Heart left ventricle (tissue), 16 donors: ENCODE data around the gene LMF2. TPM values are rescaled to one million over a fixed set of nuclear protein-coding genes. Genes with fewer than 3 reads are reported as not detected.

Experiments used
- ATAC-seq, 4 donors: fragments of 200-7000 bp; cut with Tn5 transposase; one replicate each; pipeline ENCODE4 v1.9.1; 2020 to 2022; ENCODE audit warnings: moderate library complexity in 4 of 4, mild to moderate bottlenecking in 3 of 4, moderate number of reproducible peaks in 1 of 4
- DNase-seq, 5 donors: peaks; one replicate each; pipeline ENCODE4 v3.0.0-alpha.2; 2020
- H3K27ac ChIP-seq, 12 donors: fragments of 200-600 bp; sonication (generic) in 4 of 12; one replicate each; pipeline versions ENCODE4 v1.5.0 to v1.8.0; 2016 to 2022; ENCODE audit warnings: mild to moderate bottlenecking in 2 of 12
- H3K27me3 ChIP-seq, 9 donors: fragments of 200-600 bp; sonication (generic) in 2 of 9; one replicate each; pipeline versions ENCODE4 v1.5.1 to v1.8.0; 2016 to 2022; ENCODE audit warnings: mild to moderate bottlenecking in 3 of 9
- H3K36me3 ChIP-seq, 9 donors: fragments of 200-600 bp; sonication (generic) in 2 of 9; one replicate each; pipeline versions ENCODE4 v1.5.0 to v1.8.0; 2018 to 2022; ENCODE audit warnings: mild to moderate bottlenecking in 2 of 9
- H3K4me1 ChIP-seq, 12 donors: fragments of 200-600 bp; sonication (generic) in 4 of 12; one replicate each; pipeline versions ENCODE4 v1.5.0 to v1.8.0; 2016 to 2022; ENCODE audit warnings: mild to moderate bottlenecking in 3 of 12
- H3K4me3 ChIP-seq, 12 donors: fragments of 200-600 bp; sonication (generic) in 4 of 12; one replicate each; pipeline versions ENCODE4 v1.5.0 to v1.8.0; 2017 to 2022; ENCODE audit warnings: mild to moderate bottlenecking in 9 of 12, moderate library complexity in 4 of 12
- H3K9me3 ChIP-seq, 12 donors: fragments of 200-600 bp; sonication (generic) in 4 of 12; one replicate each; pipeline versions ENCODE4 v1.5.0 to v1.8.0; 2016 to 2022; ENCODE audit warnings: mild to moderate bottlenecking in 1 of 12
- POLR2A ChIP-seq, 2 donors: fragments of 450-650 bp; IDR thresholded peaks; one replicate each; pipeline ENCODE4 v1.6.1; 2017; ENCODE audit warnings: antibody characterized with exemption in 2 of 2, mild to moderate bottlenecking in 2 of 2, moderate library complexity in 2 of 2
- WGBS, 4 donors: extraction: QIAGEN DNeasy Blood & Tissue Kit in 2 of 4; methylation state at CpG; one replicate each; pipeline versions ENCODE4 v1.1.5 to v1.1.7; 2013 to 2018; 5-methylcytosine and 5-hydroxymethylcytosine counted together
- intact Hi-C, 10 donors: fragments of 100-400 bp; cut with DNase I; formaldehyde crosslinking; loops; one replicate each; pipeline versions ENCODE4 v1.11.1 to v1.14.2; 2022
- polyA plus RNA-seq, 2 donors: library from polyadenylated mRNA; stranded (reverse); fragments of 200-250 nt; gene quantifications; one replicate each; pipeline ENCODE4 v1.2.3, GENCODE V29; 2013
- total RNA-seq, 9 donors: library from RNA; depleted of rRNA in 2 of 9; stranded (reverse); fragments of >200 nt in 2 of 9; fragmentation: NEBNext Ultra II Directional in 3 of 9; extraction: Animal tissue kit (Norgen Biotek cat#: 25700) in 3 of 9; gene quantifications; one replicate each; pipeline versions ENCODE4 v1.1.0 to v1.2.4, GENCODE V29; 2016 to 2023
- TF ChIP-seq, protein P1 (sequence below), 12 donors: fragments of 200-600 bp; sonication (generic) in 4 of 12; IDR thresholded peaks; one replicate each; pipeline versions ENCODE4 v1.5.0 to v1.8.0; 2018 to 2022; ENCODE audit warnings: antibody characterized with exemption in 12 of 12, mild to moderate bottlenecking in 5 of 12
- donor health status: ischemic (EF 13 %, LVEDD 7.1; RV severe dilation, severe dysfunction).
- donor health status: healthy with polysubstance abuse.
- donor health status: DM: no; HTN: yes; CAD: no.
- donor health status: DM: no; HTN: no; CAD: no.
- donor health status: ischemic (EF 25% LVEDD 6.9; RV normal size, moderate dysfunction).
- donor health status: ischemic (EF 25% LVEDD 5.7; RV mildly dilated, moderate dysfunction).
- donor health status: healthy.
- donor health status: DM: yes; HTN: yes; CAD: no.
- donor health status: ischemic (EF 35%, LVEDD 5.7; RV mildly dilated, moderate dysfunction).
- donor health status: nonischemic (EF 11% LVEDD 7.7; RV severe dilation, severe dysfunction).
- donor health status: DM: yes; HTN: yes; CAD: no.
- donor health status: PGD.
- donor health status: ischemic (EF 29% LVEDD 5.4; RV normal size, mild dysfunction).
- donor health status: nonischemic (EF 23%, LVEDD 6.1; RV moderate dilation, normal function).

The LMF2 gene
- total and polyA plus RNA-seq, 11 donors = 20.9 to 46.5 (median 32.1) TPM

- H3K36me3 ChIP-seq = peaks cover 0 to 38% (median 29%) of the 10 kb centered on the region in 9 donors
- H3K27ac ChIP-seq = no peak overlapping the region
- WGBS, 4 donors = 83 to 96% (median 90%) methylated on average over 6 of the region's 6 CpGs
- H3K4me3 ChIP-seq = no peak overlapping the region
- TF ChIP-seq POLR2A (IDR thresholded peaks at IDR 0.05) = no peak
- TF ChIP-seq, protein P1, sequence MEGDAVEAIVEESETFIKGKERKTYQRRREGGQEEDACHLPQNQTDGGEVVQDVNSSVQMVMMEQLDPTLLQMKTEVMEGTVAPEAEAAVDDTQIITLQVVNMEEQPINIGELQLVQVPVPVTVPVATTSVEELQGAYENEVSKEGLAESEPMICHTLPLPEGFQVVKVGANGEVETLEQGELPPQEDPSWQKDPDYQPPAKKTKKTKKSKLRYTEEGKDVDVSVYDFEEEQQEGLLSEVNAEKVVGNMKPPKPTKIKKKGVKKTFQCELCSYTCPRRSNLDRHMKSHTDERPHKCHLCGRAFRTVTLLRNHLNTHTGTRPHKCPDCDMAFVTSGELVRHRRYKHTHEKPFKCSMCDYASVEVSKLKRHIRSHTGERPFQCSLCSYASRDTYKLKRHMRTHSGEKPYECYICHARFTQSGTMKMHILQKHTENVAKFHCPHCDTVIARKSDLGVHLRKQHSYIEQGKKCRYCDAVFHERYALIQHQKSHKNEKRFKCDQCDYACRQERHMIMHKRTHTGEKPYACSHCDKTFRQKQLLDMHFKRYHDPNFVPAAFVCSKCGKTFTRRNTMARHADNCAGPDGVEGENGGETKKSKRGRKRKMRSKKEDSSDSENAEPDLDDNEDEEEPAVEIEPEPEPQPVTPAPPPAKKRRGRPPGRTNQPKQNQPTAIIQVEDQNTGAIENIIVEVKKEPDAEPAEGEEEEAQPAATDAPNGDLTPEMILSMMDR (IDR thresholded peaks at IDR 0.05) = no peak
- peak in 1 of 5 donors; percentile 13 for DNase-seq
- intact Hi-C loops = loop anchor here in 3 of 10 donors (10.0 kb wide), 2 partner anchors 247 to 257 kb away; partner anchors contain the start of genes HDAC10 (in 2 of the 3) and TUBGCP6 (in 1 of the 3)
- peaks cover 4 to 19% (median 12%) of the 10 kb centered on the region in 12 donors for H3K4me1 ChIP-seq
- H3K9me3 ChIP-seq = no peaks in the 10 kb centered on the region
- H3K27me3 ChIP-seq = no peaks in the 10 kb centered on the region
- no peak for ATAC-seq
These were observed 5.4 kb downstream of the LMF2 start for GRCh38 chr22:50502096-50502495.

- no peak overlapping the region for H3K4me3 ChIP-seq
- intact Hi-C loops = loop anchor here in 3 of 10 donors (10.0 kb wide), 2 partner anchors 246 to 256 kb away; partner anchors contain the start of genes HDAC10 (in 2 of the 3) and TUBGCP6 (in 1 of the 3)
- no peaks in the 10 kb centered on the region for H3K9me3 ChIP-seq
- no peak overlapping the region for H3K27ac ChIP-seq
- WGBS, 4 donors = 82 to 93% (median 90%) methylated on average over 12 of the region's 12 CpGs
- DNase-seq = no peak
- H3K4me1 ChIP-seq = peaks cover 0 to 6% (median 0%) of the 10 kb centered on the region in 12 donors
- no peaks in the 10 kb centered on the region for H3K27me3 ChIP-seq
- peaks cover 0 to 32% (median 24%) of the 10 kb centered on the region in 9 donors for H3K36me3 ChIP-seq
- ATAC-seq = no peak
- TF ChIP-seq, protein P1 (IDR thresholded peaks at IDR 0.05) = no peak
- TF ChIP-seq POLR2A (IDR thresholded peaks at IDR 0.05) = no peak
These were observed 7.0 kb downstream of the LMF2 start for GRCh38 chr22:50500452-50500851.

DNA sequence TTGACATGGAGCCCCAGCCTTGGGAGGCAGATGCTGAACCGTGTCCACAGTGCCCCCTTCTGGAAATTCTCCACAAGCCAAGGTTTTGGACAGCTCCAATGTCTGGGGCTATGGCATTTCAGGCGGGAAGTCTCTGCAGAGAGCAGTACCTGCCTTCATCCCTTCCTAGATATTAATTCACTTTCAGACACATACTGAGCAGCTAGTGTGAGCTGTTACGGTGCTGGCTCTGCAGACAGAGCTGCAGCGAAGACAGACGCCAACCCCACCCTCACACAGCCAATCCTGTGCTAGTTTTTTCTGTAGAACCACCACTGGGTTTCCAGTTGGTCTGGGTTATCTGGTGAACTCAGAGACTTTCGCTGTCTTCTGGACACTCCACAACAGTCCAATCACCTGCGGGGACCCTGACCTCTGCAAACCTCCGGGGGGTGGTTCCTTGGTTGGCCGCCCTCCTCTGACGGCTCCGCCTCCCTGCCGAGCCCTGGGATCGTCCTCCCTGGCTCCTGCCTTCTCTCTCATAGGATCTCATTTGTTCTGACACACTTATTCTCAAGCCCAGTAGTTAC lies 9.1 kb downstream of the LMF2 start:
- TF ChIP-seq, protein P1 (IDR thresholded peaks at IDR 0.05) = peak; percentile 34 to 69 (median 55)
- no peak for TF ChIP-seq POLR2A (IDR thresholded peaks at IDR 0.05)
- peak; percentile 49 to 86 (median 78) for ATAC-seq
- intact Hi-C loops = loop anchor here in 4 of 10 donors (5.0 to 10.0 kb wide), 3 partner anchors 64 to 254 kb away; partner anchors contain the start of genes TUBGCP6 (in 2 of the 4) and HDAC10 (in 1 of the 4)
- DNase-seq = peak in 1 of 5 donors; percentile 60
- 7 to 24% (median 17%) methylated on average over 9 to 13 of the region's 13 CpGs for WGBS, 4 donors
- H3K27me3 ChIP-seq = no peaks in the 10 kb centered on the region
- peaks cover 0 to 15% (median 13%) of the 10 kb centered on the region in 9 donors for H3K36me3 ChIP-seq
- H3K27ac ChIP-seq = no peak overlapping the region
- H3K9me3 ChIP-seq = no peaks in the 10 kb centered on the region
- H3K4me1 ChIP-seq = peaks cover 0 to 6% (median 0%) of the 10 kb centered on the region in 12 donors
- H3K4me3 ChIP-seq = no peak overlapping the region

DNA sequence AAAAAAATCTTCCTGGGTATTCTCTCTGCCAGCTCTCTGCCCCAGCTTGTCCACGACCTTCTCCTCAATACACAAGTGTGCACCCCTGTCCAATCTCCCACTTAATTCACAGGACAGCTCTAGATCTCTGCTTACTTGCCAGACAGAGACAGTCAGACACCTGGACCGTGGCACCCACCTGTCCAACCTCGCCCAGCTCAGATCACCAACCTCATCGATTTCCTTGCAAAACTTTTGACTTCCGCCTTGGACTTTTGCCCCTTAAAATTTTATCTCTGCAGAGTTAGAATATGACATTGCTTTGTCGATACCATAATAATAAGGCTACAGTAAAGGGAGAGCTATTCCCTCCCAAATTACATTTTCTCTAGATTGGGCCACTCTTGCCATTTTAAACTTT lies 10.4 kb downstream of the LMF2 start:
- ATAC-seq = no peak
- H3K4me1 ChIP-seq = peaks cover 0 to 6% (median 0%) of the 10 kb centered on the region in 12 donors
- 83 to 87% (median 85%) methylated on average over 6 of the region's 6 CpGs for WGBS, 4 donors
- no peak overlapping the region for H3K27ac ChIP-seq
- H3K27me3 ChIP-seq = no peaks in the 10 kb centered on the region
- H3K4me3 ChIP-seq = no peak overlapping the region
- no peaks in the 10 kb centered on the region for H3K9me3 ChIP-seq
- H3K36me3 ChIP-seq = peaks cover 0 to 2% (median under 1%) of the 10 kb centered on the region in 9 donors
- intact Hi-C loops = loop anchor here in 4 of 10 donors (5.0 to 10.0 kb wide), 3 partner anchors 62 to 252 kb away; partner anchors contain the start of genes TUBGCP6 (in 2 of the 4) and HDAC10 (in 1 of the 4)
- no peak for DNase-seq
- no peak for TF ChIP-seq POLR2A (IDR thresholded peaks at IDR 0.05)
- TF ChIP-seq, protein P1 (IDR thresholded peaks at IDR 0.05) = no peak
